Tibial nerve (tissue), 4 donors: ENCODE measurements around the gene PIR. TPM values are rescaled to one million over a fixed set of nuclear protein-coding genes. Genes with fewer than 3 reads are reported as not detected.

Experiments used
- DNase-seq, 2 donors: peaks; one replicate each; pipeline ENCODE4 v3.0.0-alpha.2; 2019; ENCODE audit warnings: low spot score in 2 of 2
- H3K27ac ChIP-seq, 4 donors: fragments of 200-600 bp; sonication (generic) in 3 of 4; one replicate each; pipeline ENCODE4 v1.5.1; 2017 to 2019; ENCODE audit warnings: mild to moderate bottlenecking in 1 of 4
- H3K27me3 ChIP-seq, 2 donors: fragments of 200-600 bp; sonication (generic) in 1 of 2; one replicate each; pipeline versions ENCODE4 v1.5.1 to v1.6.0; 2017 to 2019
- H3K36me3 ChIP-seq, 3 donors: fragments of 200-600 bp; sonication (generic); one replicate each; pipeline ENCODE4 v1.5.1; 2018 to 2019
- H3K4me1 ChIP-seq, 4 donors: fragments of 200-600 bp; sonication (generic) in 3 of 4; one replicate each; pipeline ENCODE4 v1.5.1; 2017 to 2019
- H3K4me3 ChIP-seq, 4 donors: fragments of 200-600 bp; sonication (generic) in 3 of 4; one replicate each; pipeline ENCODE4 v1.5.1; 2017 to 2019; ENCODE audit warnings: mild to moderate bottlenecking in 1 of 4, moderate library complexity in 1 of 4
- H3K9me3 ChIP-seq, 4 donors: fragments of 200-600 bp; sonication (generic) in 3 of 4; one replicate each; pipeline ENCODE4 v1.5.1; 2017 to 2019
- CTCF ChIP-seq, 5 experiments: fragments of 200-600 bp in 3 of 5; fragments of 450-650 bp in 2 of 5; sonication (generic) in 3 of 5; IDR thresholded peaks; one replicate each; pipeline ENCODE4 v1.5.1; 2016 to 2019; ENCODE audit warnings: antibody characterized with exemption in 5 of 5, mild to moderate bottlenecking in 3 of 5, moderate library complexity in 2 of 5
- EP300 ChIP-seq, 2 donors: sonication (generic); formaldehyde crosslinking; IDR thresholded peaks; one replicate each; pipeline ENCODE4 v1.6.1; 2017; ENCODE audit warnings: antibody characterized with exemption in 2 of 2, mild to moderate bottlenecking in 1 of 2
- POLR2A ChIP-seq, 2 donors: fragments of 450-650 bp; IDR thresholded peaks; one replicate each; pipeline ENCODE4 v1.6.1; 2017; ENCODE audit warnings: antibody characterized with exemption in 2 of 2, mild to moderate bottlenecking in 2 of 2, moderate library complexity in 2 of 2
- WGBS, 2 donors: methylation state at CpG; one replicate each; pipeline ENCODE4 v1.1.5; 2018; 5-methylcytosine and 5-hydroxymethylcytosine counted together
- total RNA-seq, 4 donors: library from RNA; depleted of rRNA; stranded (reverse); fragments of >200 nt; gene quantifications; one replicate each; pipeline ENCODE4 v1.1.0, GENCODE V29; 2016

Gene PIR
- total RNA-seq, 4 donors from 2014 or later = 10.6 to 27.6 (median 23.4) TPM

GRCh38 chrX:15395789-15396188 is 97.3 kb downstream of the PIR start:
- no peak for DNase-seq
- TF ChIP-seq EP300 (IDR thresholded peaks at IDR 0.05) = no peak
- no peak for TF ChIP-seq CTCF (IDR thresholded peaks at IDR 0.05)
- TF ChIP-seq POLR2A (IDR thresholded peaks at IDR 0.05) = no peak
- 70 to 72% methylated on average over 2 of the region's 2 CpGs for WGBS, 2 donors
- Histone ChIP-seq H3K4me1 (no peaks in the 10 kb centered on the region), H3K36me3 (no peaks in the 10 kb centered on the region), H3K27ac (no peak overlapping the region), H3K27me3 (no peaks in the 10 kb centered on the region), H3K9me3 (no peaks in the 10 kb centered on the region), H3K4me3 (no peak overlapping the region)

GRCh38 chrX:15391850-15392249 is 101.3 kb downstream of the PIR start:
- no peak overlapping the region for H3K27ac ChIP-seq
- H3K27me3 ChIP-seq = no peaks in the 10 kb centered on the region
- no peaks in the 10 kb centered on the region for H3K9me3 ChIP-seq
- WGBS, 2 donors = 63 to 75% methylated on average over 2 to 4 of the region's 4 CpGs
- no peaks in the 10 kb centered on the region for H3K36me3 ChIP-seq
- no peak for DNase-seq
- TF ChIP-seq EP300 (IDR thresholded peaks at IDR 0.05) (no peak), CTCF (IDR thresholded peaks at IDR 0.05) (no peak), POLR2A (IDR thresholded peaks at IDR 0.05) (no peak)
- no peak overlapping the region for H3K4me3 ChIP-seq
- no peaks in the 10 kb centered on the region for H3K4me1 ChIP-seq

- Histone ChIP-seq H3K4me1 (no peaks in the 10 kb centered on the region), H3K27me3 (no peaks in the 10 kb centered on the region), H3K36me3 (no peaks in the 10 kb centered on the region), H3K27ac (no peak within 1 kb of the TSS), H3K9me3 (no peaks in the 10 kb centered on the region), H3K4me3 (no peak within 1 kb of the TSS)
- WGBS, 2 donors = 46 to 50% methylated on average over 2 of the region's 2 CpGs
- TF ChIP-seq CTCF (IDR thresholded peaks at IDR 0.05) (no peak), EP300 (IDR thresholded peaks at IDR 0.05) (no peak), POLR2A (IDR thresholded peaks at IDR 0.05) (no peak)
- no peak for DNase-seq
These were observed 108.8 kb downstream of the PIR start, which contains the start of gene VEGFD for GRCh38 chrX:15384304-15384703. Gene VEGFD, minus strand, starts transcription at chrX:15384413. Its CDS starts 467 bp downstream, at chrX:15383946.

GRCh38 chrX:15382813-15383212 is 110.3 kb downstream of the PIR start:
- WGBS, 2 donors = 59 to 79% methylated on average over 8 of the region's 8 CpGs
- no peak for DNase-seq
- Histone ChIP-seq H3K36me3 (no peaks in the 10 kb centered on the region), H3K27ac (no peak overlapping the region), H3K4me3 (no peak overlapping the region), H3K4me1 (no peaks in the 10 kb centered on the region), H3K9me3 (no peaks in the 10 kb centered on the region), H3K27me3 (no peaks in the 10 kb centered on the region)
- TF ChIP-seq EP300 (IDR thresholded peaks at IDR 0.05) (no peak), CTCF (IDR thresholded peaks at IDR 0.05) (no peak), POLR2A (IDR thresholded peaks at IDR 0.05) (no peak)

GRCh38 chrX:15376956-15377355 is 116.2 kb downstream of the PIR start:
- no peaks in the 10 kb centered on the region for H3K4me1 ChIP-seq
- H3K9me3 ChIP-seq = no peaks in the 10 kb centered on the region
- H3K27me3 ChIP-seq = no peaks in the 10 kb centered on the region
- TF ChIP-seq EP300 (IDR thresholded peaks at IDR 0.05) (no peak), POLR2A (IDR thresholded peaks at IDR 0.05) (no peak), CTCF (IDR thresholded peaks at IDR 0.05) (no peak)
- no peak overlapping the region for H3K4me3 ChIP-seq
- no peak for DNase-seq
- no peak overlapping the region for H3K27ac ChIP-seq
- no peaks in the 10 kb centered on the region for H3K36me3 ChIP-seq
- 62 to 70% methylated on average over 1 of the region's 1 CpG for WGBS, 2 donors
